Left ventricle myocardium inferior (tissue), 1 donor: Measurements from ENCODE around the gene MFF. TPM values are rescaled to one million over a fixed set of nuclear protein-coding genes. Genes with fewer than 3 reads are reported as not detected.
A peak's percentile ranks its signal among the peaks of the same experiment; 100 is the strongest.

Source experiments
- DNase-seq: peaks from one replicate; pipeline ENCODE4 v3.0.0-alpha.2; 2020
- H3K27ac ChIP-seq: fragments of 200-600 bp; replicated peaks from 2 replicates; pipeline ENCODE4 v1.8.0; 2021
- H3K27me3 ChIP-seq: fragments of 200-600 bp; 2 replicates; pipeline ENCODE4 v1.8.0; 2021; ENCODE audit warnings: low read depth
- H3K36me3 ChIP-seq: fragments of 200-600 bp; 2 replicates; pipeline ENCODE4 v1.8.0; 2021
- H3K4me1 ChIP-seq: fragments of 200-600 bp; 2 replicates; pipeline ENCODE4 v1.8.0; 2021
- H3K4me3 ChIP-seq: fragments of 200-600 bp; 2 replicates; pipeline ENCODE4 v1.8.0; 2021; ENCODE audit warnings: mild to moderate bottlenecking, moderate library complexity
- H3K9me3 ChIP-seq: fragments of 200-600 bp; replicated peaks from 2 replicates; pipeline ENCODE4 v1.8.0; 2021
- intact Hi-C: fragments of 100-400 bp; cut with micrococcal nuclease; formaldehyde crosslinking; loops from one replicate; pipeline ENCODE4 v1.11.0; 2022
- total RNA-seq: library from RNA; stranded (reverse); fragmentation: NEBNext Ultra II Directional; extraction: Animal tissue kit (Norgen Biotek cat#: 25700); gene quantifications from one replicate; pipeline ENCODE4 v1.2.1, GENCODE V29; 2021
- TF ChIP-seq, protein P1 (sequence below): fragments of 200-600 bp; IDR thresholded peaks from 2 replicates; pipeline ENCODE4 v1.8.0; 2021; ENCODE audit warnings: antibody characterized with exemption, mild to moderate bottlenecking, borderline replicate concordance
- donor health status: DM: no; HTN: yes; CAD: no; lungs with severe emphysema.

The MFF gene
- total RNA-seq, 1 donor from 2014 or later: 88.0 TPM

DNA sequence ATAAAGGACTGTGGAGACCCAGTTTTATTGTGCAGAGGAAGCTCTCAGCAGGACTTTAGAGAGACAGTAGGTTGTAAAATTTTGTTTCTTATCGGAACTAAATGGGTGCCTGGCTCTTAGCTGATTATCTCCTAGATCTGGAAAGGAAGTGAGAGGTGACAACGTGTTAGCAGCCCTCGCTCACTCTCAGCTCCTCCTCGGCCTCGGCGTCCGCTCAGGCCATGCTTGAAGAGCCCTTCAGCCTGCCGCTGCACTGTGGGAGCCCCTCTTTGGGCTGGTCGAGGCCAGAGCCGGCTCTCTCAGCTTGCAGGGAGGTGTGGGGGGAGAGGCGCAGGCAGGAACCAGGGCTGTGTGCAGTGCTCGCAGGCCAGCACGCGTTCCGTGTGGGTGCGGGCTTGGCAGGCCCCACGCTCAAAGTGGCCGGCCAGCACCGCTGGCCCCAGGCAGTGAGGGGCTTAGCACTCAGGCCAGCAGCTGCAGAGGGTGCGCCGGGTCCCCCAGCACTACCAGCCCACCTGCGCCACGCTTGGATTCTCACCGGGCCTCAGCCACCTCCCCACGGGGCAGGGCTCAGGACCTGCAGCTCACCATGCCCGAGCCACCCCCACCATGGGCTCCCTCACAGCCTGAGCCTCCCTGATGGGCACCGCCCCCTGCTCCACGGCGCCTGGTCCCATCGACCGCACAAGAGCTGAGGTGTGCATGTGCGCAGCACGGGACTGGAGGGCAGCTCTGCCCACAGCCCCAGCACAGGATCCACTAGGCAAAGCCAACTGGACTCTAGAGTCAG is 4.6 kb upstream of the MFF start:
- Histone ChIP-seq H3K4me3 (no peak overlapping the region), H3K27ac (no peak overlapping the region), H3K27me3 (no peaks in the 10 kb centered on the region), H3K36me3 (no peaks in the 10 kb centered on the region), H3K9me3 (peaks cover 5% of the 10 kb centered on the region), H3K4me1 (peaks cover 13% of the 10 kb centered on the region)
- DNase-seq: no peak
- intact Hi-C loops: no loop called here
- TF ChIP-seq, protein P1, sequence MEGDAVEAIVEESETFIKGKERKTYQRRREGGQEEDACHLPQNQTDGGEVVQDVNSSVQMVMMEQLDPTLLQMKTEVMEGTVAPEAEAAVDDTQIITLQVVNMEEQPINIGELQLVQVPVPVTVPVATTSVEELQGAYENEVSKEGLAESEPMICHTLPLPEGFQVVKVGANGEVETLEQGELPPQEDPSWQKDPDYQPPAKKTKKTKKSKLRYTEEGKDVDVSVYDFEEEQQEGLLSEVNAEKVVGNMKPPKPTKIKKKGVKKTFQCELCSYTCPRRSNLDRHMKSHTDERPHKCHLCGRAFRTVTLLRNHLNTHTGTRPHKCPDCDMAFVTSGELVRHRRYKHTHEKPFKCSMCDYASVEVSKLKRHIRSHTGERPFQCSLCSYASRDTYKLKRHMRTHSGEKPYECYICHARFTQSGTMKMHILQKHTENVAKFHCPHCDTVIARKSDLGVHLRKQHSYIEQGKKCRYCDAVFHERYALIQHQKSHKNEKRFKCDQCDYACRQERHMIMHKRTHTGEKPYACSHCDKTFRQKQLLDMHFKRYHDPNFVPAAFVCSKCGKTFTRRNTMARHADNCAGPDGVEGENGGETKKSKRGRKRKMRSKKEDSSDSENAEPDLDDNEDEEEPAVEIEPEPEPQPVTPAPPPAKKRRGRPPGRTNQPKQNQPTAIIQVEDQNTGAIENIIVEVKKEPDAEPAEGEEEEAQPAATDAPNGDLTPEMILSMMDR: no peak

DNA sequence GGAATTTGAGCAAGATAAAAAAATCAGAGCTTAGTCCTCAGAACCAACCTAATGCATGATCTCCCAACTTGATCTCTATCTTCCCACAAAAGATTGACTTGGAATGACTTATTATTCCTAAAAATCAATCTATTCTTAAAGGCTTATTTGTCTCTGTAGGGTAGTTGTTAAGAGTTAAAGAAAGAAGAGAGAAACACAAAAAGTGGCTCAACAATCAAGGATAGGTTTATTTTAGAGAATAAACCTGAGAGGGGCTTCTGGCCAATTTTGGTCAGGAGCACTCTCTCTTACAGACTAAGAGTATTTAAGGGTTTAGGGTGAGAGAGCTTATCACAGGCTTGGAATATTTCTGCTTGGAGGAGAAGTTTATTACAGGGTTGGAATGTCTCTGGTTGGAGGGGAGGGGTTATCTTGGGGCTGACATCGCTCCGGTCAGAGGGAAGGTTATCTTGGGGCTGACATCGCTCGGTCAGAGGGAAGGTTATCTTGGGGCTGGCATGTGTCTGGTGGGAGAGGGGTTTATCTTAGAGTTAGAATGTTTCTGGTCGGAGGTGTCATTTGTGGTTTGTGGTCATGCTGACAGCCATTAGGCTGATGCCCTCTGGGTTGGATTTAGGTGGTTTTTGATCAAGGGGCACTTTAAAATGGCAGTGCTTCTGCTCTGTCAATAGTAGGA is 2.4 kb upstream of the MFF start:
- Histone ChIP-seq H3K36me3 (no peaks in the 10 kb centered on the region), H3K9me3 (peaks cover 5% of the 10 kb centered on the region), H3K4me3 (no peak overlapping the region), H3K4me1 (peaks cover 33% of the 10 kb centered on the region), H3K27me3 (no peaks in the 10 kb centered on the region), H3K27ac (no peak overlapping the region)
- TF ChIP-seq, protein P1: no peak
- intact Hi-C loops: no loop called here
- no peak for DNase-seq

DNA sequence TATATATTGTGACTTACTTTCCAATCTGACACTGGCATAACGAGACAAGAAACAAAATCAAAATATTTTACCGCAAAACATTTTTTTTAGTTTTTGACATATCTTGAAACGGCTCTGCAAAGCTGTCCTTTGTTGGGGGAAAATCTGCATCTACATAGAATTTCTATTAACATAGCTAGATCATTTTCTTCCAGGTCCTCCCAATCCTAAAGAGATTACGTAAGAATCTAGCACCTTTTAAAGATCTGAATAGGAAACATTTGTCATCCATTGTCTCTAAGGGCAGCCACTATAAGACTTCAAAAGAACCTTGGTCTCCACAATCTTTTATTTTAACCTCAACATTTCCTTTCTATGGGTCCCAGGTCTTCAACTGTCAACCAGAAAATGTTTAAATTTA is 1.2 kb upstream of the MFF start:
- Histone ChIP-seq H3K4me3 (no peak overlapping the region), H3K9me3 (peaks cover 5% of the 10 kb centered on the region), H3K27me3 (no peaks in the 10 kb centered on the region), H3K27ac (no peak overlapping the region), H3K4me1 (peaks cover 35% of the 10 kb centered on the region), H3K36me3 (peaks cover 1% of the 10 kb centered on the region)
- no peak for DNase-seq
- intact Hi-C loops: no loop called here
- TF ChIP-seq, protein P1: no peak

DNA sequence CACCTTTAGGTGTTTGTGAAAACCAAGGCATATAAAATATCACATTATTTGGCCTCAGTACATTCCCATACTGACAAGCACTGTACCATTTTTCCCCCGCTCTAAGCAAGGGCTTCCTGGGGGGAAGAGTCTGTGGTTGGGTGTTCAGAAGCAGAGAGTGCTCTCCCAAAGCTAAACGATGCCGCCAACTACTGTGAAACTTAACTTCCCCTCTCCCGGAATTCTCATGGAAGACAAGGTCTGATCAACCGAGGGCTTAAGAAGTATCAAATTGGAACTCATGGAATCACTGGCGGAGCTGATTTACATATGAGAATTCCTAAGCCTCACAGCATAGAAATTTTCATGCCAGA is 433 bp upstream of the MFF start:
- TF ChIP-seq, protein P1: no peak
- Histone ChIP-seq H3K27me3 (no peaks in the 10 kb centered on the region), H3K27ac (peak overlapping the region; percentile 93), H3K4me1 (peaks cover 35% of the 10 kb centered on the region), H3K36me3 (peaks cover 9% of the 10 kb centered on the region), H3K4me3 (peak overlapping the region; percentile 89), H3K9me3 (peaks cover 5% of the 10 kb centered on the region)
- intact Hi-C loops: no loop called here
- DNase-seq: no peak

DNA sequence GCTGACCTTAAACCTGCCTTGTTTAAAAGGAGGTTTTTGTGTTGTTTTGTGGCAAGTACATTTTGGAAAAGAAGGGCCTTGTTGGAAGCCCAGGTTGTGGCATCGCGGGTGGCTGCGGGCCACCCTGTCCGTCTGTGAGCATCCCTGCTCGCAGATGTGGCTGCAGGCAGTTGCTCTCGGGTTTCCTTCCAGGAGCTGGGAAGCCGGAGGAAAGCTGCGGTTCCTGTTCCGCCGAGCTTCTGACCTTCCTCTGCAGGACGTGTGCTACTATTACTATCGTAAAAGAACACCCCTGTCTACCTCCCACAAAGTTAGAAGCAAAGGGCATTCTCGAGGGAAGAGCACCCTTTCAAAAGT is 766 bp downstream of the MFF start:
- Histone ChIP-seq H3K4me3 (peak overlapping the region; percentile 89), H3K27ac (peak overlapping the region; percentile 93), H3K36me3 (peaks cover 17% of the 10 kb centered on the region), H3K27me3 (no peaks in the 10 kb centered on the region), H3K9me3 (peaks cover 5% of the 10 kb centered on the region), H3K4me1 (peaks cover 35% of the 10 kb centered on the region)
- DNase-seq: peak; percentile 34
- TF ChIP-seq, protein P1: no peak
- intact Hi-C loops: no loop called here
